DOHH2 (cell line): Measurements from ENCODE around the gene ENOPH1.

Source experiments
- CTCF ChIP-seq: fragments of 200-600 bp; sonication (generic); IDR thresholded peaks from one replicate; pipeline ENCODE4 v1.5.1; 2014; ENCODE audit warnings: antibody characterized with exemption, mild to moderate bottlenecking, low read depth, low read length; ENCODE audit not compliant: poor library complexity, severe bottlenecking
- EZH2phosphoT487 ChIP-seq: fragments of 200-600 bp; sonication (generic); IDR thresholded peaks from 2 replicates; pipeline ENCODE4 v1.6.1; 2017; ENCODE audit warnings: borderline replicate concordance, mild to moderate bottlenecking, antibody characterized with exemption, low read length, moderate library complexity, mixed read lengths

DNA sequence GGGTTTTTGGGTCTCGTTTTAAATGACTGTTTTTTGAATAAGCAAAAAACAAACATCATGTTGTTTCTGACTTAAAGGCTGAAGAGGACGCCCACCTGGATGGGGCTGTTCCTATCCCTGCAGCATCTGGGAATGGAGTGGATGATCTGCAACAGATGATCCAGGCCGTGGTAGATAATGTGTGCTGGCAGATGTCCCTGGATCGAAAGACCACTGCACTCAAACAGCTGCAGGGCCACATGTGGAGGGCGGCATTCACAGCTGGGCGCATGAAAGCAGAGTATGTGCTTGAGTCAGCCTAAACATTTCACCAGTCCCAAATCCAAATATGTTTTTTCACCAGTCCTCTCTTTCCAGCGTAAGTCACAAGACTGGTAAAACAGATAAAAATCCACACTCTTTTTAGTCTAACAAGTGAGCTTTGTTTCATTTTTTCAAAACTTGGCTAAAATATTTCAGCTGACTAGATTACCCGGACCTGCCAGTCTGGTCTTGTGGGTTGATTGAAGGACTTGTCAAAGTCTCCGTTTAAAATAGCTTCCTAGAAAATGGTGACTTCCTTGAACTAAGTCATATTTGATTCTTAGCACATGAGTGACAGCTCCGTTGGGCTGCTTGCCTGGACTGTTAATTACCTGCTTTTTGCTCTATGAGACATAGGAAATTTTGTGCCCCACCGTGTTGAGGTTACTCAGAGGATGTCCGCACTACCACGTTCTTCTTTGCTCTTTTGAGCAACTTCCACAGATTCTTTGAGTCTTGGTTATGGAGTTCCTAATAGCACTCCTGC lies 20.8 kb downstream of the ENOPH1 start:
- TF ChIP-seq CTCF (no peak), EZH2phosphoT487 (no peak)
